Testis (tissue), 3 donors: ENCODE data around the gene TPRN. TPM values are rescaled to one million over a fixed set of nuclear protein-coding genes. Genes with fewer than 3 reads are reported as not detected.

Experiments used
- DNase-seq: peaks from one replicate; pipeline ENCODE4 v3.0.0-alpha.2; 2019
- H3K27ac ChIP-seq, 2 donors: fragments of 200-600 bp; sonication (generic); one replicate each; pipeline ENCODE4 v1.5.1; 2019
- H3K27me3 ChIP-seq: fragments of 200-600 bp; sonication (generic); one replicate; pipeline ENCODE4 v1.5.1; 2019
- H3K36me3 ChIP-seq: fragments of 200-600 bp; sonication (generic); one replicate; pipeline ENCODE4 v1.5.1; 2017; ENCODE audit warnings: low read depth; ENCODE audit errors: missing control alignments
- H3K4me1 ChIP-seq: fragments of 200-600 bp; sonication (generic); one replicate; pipeline ENCODE4 v1.5.1; 2019
- H3K4me3 ChIP-seq, 2 donors: fragments of 200-600 bp; sonication (generic); one replicate each; pipeline ENCODE4 v1.5.1; 2017 to 2019
- H3K9me3 ChIP-seq: fragments of 200-600 bp; sonication (generic); one replicate; pipeline ENCODE4 v1.5.1; 2017
- CTCF ChIP-seq, 3 experiments: fragments of 450-650 bp in 2 of 3; fragments of 200-600 bp in 1 of 3; sonication (generic) in 1 of 3; IDR thresholded peaks; one replicate each; pipeline ENCODE4 v1.5.1; 2016 to 2019; ENCODE audit warnings: antibody characterized with exemption in 3 of 3, mild to moderate bottlenecking in 2 of 3, moderate library complexity in 1 of 3
- POLR2A ChIP-seq: fragments of 450-650 bp; IDR thresholded peaks from one replicate; pipeline ENCODE4 v1.6.1; 2017; ENCODE audit warnings: antibody characterized with exemption, mild to moderate bottlenecking, moderate library complexity
- WGBS, 2 donors: methylation state at CpG; one replicate each; pipeline ENCODE4 v1.1.5; 2018; 5-methylcytosine and 5-hydroxymethylcytosine counted together
- intact Hi-C: fragments of 100-400 bp; cut with DNase I; formaldehyde crosslinking; loops from one replicate; pipeline ENCODE4 v1.15.1; 2023; ENCODE audit warnings: low total_unique reads
- polyA plus RNA-seq: library from polyadenylated mRNA; stranded (reverse); fragments of 350-450 nt; fragmentation: Illumina TruSeq; extraction: RNeasy Lipid Tissue Mini Kit (QIAGEN cat#74804); gene quantifications from one replicate; pipeline ENCODE4 v1.2.3, GENCODE V29; 2014; ENCODE audit warnings: low read depth, low replicate concordance; ENCODE audit not compliant: insufficient read depth
- total RNA-seq, 2 donors: library from RNA; depleted of rRNA; stranded (reverse); fragments of >200 nt; gene quantifications; one replicate each; pipeline ENCODE4 v1.2.3, GENCODE V29; 2016

The TPRN gene
- total and polyA plus RNA-seq, 3 donors from 2014 or later: 17.2 to 35.2 (median 25.9) TPM

- TF ChIP-seq CTCF (IDR thresholded peaks at IDR 0.05) (no peak), POLR2A (no peak)
- H3K27me3 ChIP-seq: no peaks in the 10 kb centered on the region
- no peak for DNase-seq
- 57 to 65% methylated on average over 17 of the region's 17 CpGs for whole genome bisulfite sequencing, 2 donors
- H3K4me1 ChIP-seq: peaks cover 11% of the 10 kb centered on the region
- intact Hi-C loops: no loop called here
- no peaks in the 10 kb centered on the region for H3K36me3 ChIP-seq
- H3K27ac ChIP-seq: no peak overlapping the region
- H3K9me3 ChIP-seq: no peaks in the 10 kb centered on the region
- H3K4me3 ChIP-seq: no peak overlapping the region
Observed at GRCh38 chr9:137160054-137160425, 40.5 kb downstream of the TPRN start.

- Histone ChIP-seq H3K27me3 (no peaks in the 10 kb centered on the region), H3K4me3 (no peak overlapping the region), H3K27ac (no peak overlapping the region), H3K9me3 (no peaks in the 10 kb centered on the region), H3K4me1 (peaks cover 11% of the 10 kb centered on the region), H3K36me3 (no peaks in the 10 kb centered on the region)
- TF ChIP-seq CTCF (IDR thresholded peaks at IDR 0.05) (no peak), POLR2A (no peak)
- intact Hi-C loops: no loop called here
- no peak for DNase-seq
- WGBS, 2 donors: 45 to 57% methylated on average over 14 of the region's 14 CpGs
Observed at GRCh38 chr9:137159105-137160053, 41.2 kb downstream of the TPRN start.

GRCh38 chr9:137158625-137159024 is 41.9 kb downstream of the TPRN start:
- no peak for DNase-seq
- intact Hi-C loops: no loop called here
- no peaks in the 10 kb centered on the region for H3K9me3 ChIP-seq
- no peaks in the 10 kb centered on the region for H3K36me3 ChIP-seq
- no peaks in the 10 kb centered on the region for H3K27me3 ChIP-seq
- H3K4me3 ChIP-seq: no peak overlapping the region
- WGBS, 2 donors: 38 to 50% methylated on average over 4 of the region's 4 CpGs
- peaks cover 11% of the 10 kb centered on the region for H3K4me1 ChIP-seq
- TF ChIP-seq POLR2A (no peak), CTCF (IDR thresholded peaks at IDR 0.05) (no peak)
- no peak overlapping the region for H3K27ac ChIP-seq

- no peak for DNase-seq
- peaks cover 4% of the 10 kb centered on the region for H3K4me1 ChIP-seq
- WGBS, 2 donors: 67 to 70% methylated on average over 18 to 19 of the region's 19 CpGs
- no peak overlapping the region for H3K4me3 ChIP-seq
- H3K27ac ChIP-seq: no peak overlapping the region
- TF ChIP-seq CTCF (IDR thresholded peaks at IDR 0.05): no peak
- no peak for TF ChIP-seq POLR2A
- intact Hi-C loops: no loop called here
- no peaks in the 10 kb centered on the region for H3K9me3 ChIP-seq
- H3K27me3 ChIP-seq: no peaks in the 10 kb centered on the region
- no peaks in the 10 kb centered on the region for H3K36me3 ChIP-seq
Observed at GRCh38 chr9:137157618-137158415, 42.7 kb downstream of the TPRN start.
